Ascending aorta (tissue), 2 donors: Measurements from ENCODE around the gene MLLT3. TPM values are rescaled to one million over a fixed set of nuclear protein-coding genes. Genes with fewer than 3 reads are reported as not detected.

Experiments used
- DNase-seq, 2 donors: peaks; one replicate each; pipeline ENCODE4 v3.0.0-alpha.2; 2019; ENCODE audit warnings: low spot score in 2 of 2
- H3K27ac ChIP-seq, 2 donors: fragments of 200-600 bp; sonication (generic); one replicate each; pipeline ENCODE4 v1.5.1; 2016 to 2017; ENCODE audit warnings: mild to moderate bottlenecking in 1 of 2
- H3K27me3 ChIP-seq: fragments of 200-600 bp; sonication (generic); one replicate; pipeline ENCODE4 v1.5.1; 2017
- H3K36me3 ChIP-seq, 2 donors: fragments of 200-600 bp; sonication (generic); one replicate each; pipeline ENCODE4 v1.5.1; 2016
- H3K4me1 ChIP-seq, 2 donors: fragments of 200-600 bp; sonication (generic); one replicate each; pipeline ENCODE4 v1.5.1; 2016 to 2017; ENCODE audit warnings: mild to moderate bottlenecking in 1 of 2
- H3K4me3 ChIP-seq, 2 donors: fragments of 200-600 bp; sonication (generic); one replicate each; pipeline ENCODE4 v1.5.1; 2016 to 2017; ENCODE audit warnings: mild to moderate bottlenecking in 1 of 2
- H3K9me3 ChIP-seq, 2 donors: fragments of 200-600 bp; sonication (generic); one replicate each; pipeline ENCODE4 v1.5.1; 2016
- intact Hi-C: fragments of 100-400 bp; cut with DNase I; formaldehyde crosslinking; loops from one replicate; pipeline ENCODE4 v1.15.1; 2023
- total RNA-seq: library from RNA; depleted of rRNA; stranded (reverse); fragments of >200 nt; gene quantifications from one replicate; pipeline ENCODE4 v1.1.0, GENCODE V29; 2016
- TF ChIP-seq, protein P1 (sequence below), 3 experiments: fragments of 200-600 bp in 2 of 3; fragments of 450-650 bp in 1 of 3; sonication (generic) in 2 of 3; IDR thresholded peaks; one replicate each; pipeline ENCODE4 v1.5.1; 2016 to 2019; ENCODE audit warnings: antibody characterized with exemption in 3 of 3, mild to moderate bottlenecking in 1 of 3, moderate library complexity in 1 of 3

Gene MLLT3
- total RNA-seq, 1 donor from 2014 or later = 16.8 TPM

- H3K4me1 ChIP-seq = peaks cover 0 to 4% of the 10 kb centered on the region in 2 donors
- TF ChIP-seq, protein P1, sequence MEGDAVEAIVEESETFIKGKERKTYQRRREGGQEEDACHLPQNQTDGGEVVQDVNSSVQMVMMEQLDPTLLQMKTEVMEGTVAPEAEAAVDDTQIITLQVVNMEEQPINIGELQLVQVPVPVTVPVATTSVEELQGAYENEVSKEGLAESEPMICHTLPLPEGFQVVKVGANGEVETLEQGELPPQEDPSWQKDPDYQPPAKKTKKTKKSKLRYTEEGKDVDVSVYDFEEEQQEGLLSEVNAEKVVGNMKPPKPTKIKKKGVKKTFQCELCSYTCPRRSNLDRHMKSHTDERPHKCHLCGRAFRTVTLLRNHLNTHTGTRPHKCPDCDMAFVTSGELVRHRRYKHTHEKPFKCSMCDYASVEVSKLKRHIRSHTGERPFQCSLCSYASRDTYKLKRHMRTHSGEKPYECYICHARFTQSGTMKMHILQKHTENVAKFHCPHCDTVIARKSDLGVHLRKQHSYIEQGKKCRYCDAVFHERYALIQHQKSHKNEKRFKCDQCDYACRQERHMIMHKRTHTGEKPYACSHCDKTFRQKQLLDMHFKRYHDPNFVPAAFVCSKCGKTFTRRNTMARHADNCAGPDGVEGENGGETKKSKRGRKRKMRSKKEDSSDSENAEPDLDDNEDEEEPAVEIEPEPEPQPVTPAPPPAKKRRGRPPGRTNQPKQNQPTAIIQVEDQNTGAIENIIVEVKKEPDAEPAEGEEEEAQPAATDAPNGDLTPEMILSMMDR (IDR thresholded peaks at IDR 0.05) = no peak
- no peaks in the 10 kb centered on the region for H3K36me3 ChIP-seq
- no peaks in the 10 kb centered on the region for H3K27me3 ChIP-seq
- no peak overlapping the region for H3K4me3 ChIP-seq
- no peak for DNase-seq
- no peaks in the 10 kb centered on the region for H3K9me3 ChIP-seq
- intact Hi-C loops = no loop called here
- H3K27ac ChIP-seq = no peak overlapping the region
These were observed 60.2 kb downstream of the MLLT3 start for GRCh38 chr9:20562051-20562450.

GRCh38 chr9:20561531-20561930 is 60.8 kb downstream of the MLLT3 start:
- DNase-seq = no peak

DNA sequence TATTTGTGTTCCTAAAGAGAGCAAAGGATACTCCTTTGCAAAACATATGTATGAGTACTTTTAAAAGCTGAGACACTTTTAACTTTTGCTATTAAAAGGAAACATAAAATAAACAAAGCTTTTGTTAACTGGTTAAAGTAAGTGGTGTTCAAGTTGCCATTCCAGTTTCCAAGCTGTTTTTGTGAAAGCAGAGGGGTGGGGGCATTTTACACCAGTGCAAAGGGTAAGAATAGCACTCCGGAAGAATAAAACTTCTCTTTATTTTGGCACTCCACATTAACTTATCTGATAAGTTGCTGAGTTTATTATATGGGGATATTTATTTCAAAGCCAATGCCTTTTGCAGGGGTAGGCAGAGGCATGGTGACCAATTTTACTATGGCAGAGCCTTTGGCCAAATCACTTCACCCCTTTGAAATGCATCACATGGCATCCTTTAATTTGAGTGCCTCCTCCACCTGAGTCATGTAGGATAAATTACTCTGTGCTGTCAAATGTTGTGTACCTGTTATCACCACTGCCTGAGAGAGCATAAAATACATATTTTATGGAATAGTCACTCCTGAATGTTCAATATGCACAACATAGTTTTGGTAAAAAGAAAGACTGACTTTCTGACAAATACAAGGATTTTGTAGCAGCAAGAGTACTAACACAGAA is 62.9 kb downstream of the MLLT3 start:
- peaks cover 0 to 4% of the 10 kb centered on the region in 2 donors for H3K4me1 ChIP-seq
- no peaks in the 10 kb centered on the region for H3K27me3 ChIP-seq
- no peaks in the 10 kb centered on the region for H3K9me3 ChIP-seq
- intact Hi-C loops = no loop called here
- no peak for DNase-seq
- H3K36me3 ChIP-seq = no peaks in the 10 kb centered on the region
- H3K4me3 ChIP-seq = no peak overlapping the region
- TF ChIP-seq, protein P1 (IDR thresholded peaks at IDR 0.05) = no peak
- H3K27ac ChIP-seq = no peak overlapping the region

More at GRCh38 chr9:20561531-20561930, 60.8 kb downstream of the MLLT3 start:
- TF ChIP-seq, protein P1 (IDR thresholded peaks at IDR 0.05) = no peak
- intact Hi-C loops = no loop called here
- Histone ChIP-seq H3K4me1 (peaks cover 0 to 4% of the 10 kb centered on the region in 2 donors), H3K27ac (no peak overlapping the region), H3K4me3 (no peak overlapping the region), H3K9me3 (no peaks in the 10 kb centered on the region), H3K27me3 (no peaks in the 10 kb centered on the region), H3K36me3 (no peaks in the 10 kb centered on the region)

GRCh38 chr9:20558566-20559016 is 63.7 kb downstream of the MLLT3 start:
- Histone ChIP-seq H3K36me3 (no peaks in the 10 kb centered on the region), H3K4me1 (peaks cover 0 to 4% of the 10 kb centered on the region in 2 donors), H3K27me3 (no peaks in the 10 kb centered on the region), H3K27ac (no peak overlapping the region), H3K4me3 (no peak overlapping the region), H3K9me3 (no peaks in the 10 kb centered on the region)
- intact Hi-C loops = no loop called here
- no peak for DNase-seq
- TF ChIP-seq, protein P1 (IDR thresholded peaks at IDR 0.05) = no peak

DNA sequence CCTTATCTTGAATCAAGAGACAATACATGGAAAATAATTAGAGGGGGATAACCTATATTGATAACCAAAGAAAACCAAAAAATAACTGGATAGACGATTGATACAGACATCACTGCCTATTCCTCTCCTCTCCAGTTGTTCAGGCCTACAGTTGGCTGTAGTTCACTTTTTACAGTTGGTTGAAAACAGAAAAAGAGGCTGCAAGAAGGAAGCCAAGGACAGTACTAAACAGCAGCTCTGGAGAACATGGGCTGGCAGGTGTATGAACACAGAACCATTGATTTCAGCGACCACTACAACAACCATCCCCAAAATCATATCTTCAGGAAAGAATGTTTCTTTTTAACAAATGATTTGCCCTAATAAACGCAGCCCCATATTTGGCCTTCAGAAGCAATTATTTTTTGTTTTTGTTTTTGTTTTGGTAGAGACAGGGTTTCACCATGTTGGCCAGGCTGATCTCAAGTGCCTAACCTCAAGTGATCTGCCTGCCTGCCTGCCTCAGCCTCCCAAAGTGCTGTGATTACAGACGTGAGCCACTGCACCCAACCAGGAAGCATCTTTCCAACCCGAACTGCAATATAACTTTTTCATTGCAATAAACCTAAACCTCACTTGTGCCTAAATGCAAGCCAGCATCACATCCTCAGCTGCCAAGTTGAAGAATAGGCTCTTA is 64.3 kb downstream of the MLLT3 start:
- Histone ChIP-seq H3K36me3 (no peaks in the 10 kb centered on the region), H3K27ac (no peak overlapping the region)
- intact Hi-C loops = no loop called here

More for the DNA sequence above, 64.3 kb downstream of the MLLT3 start:
- peaks cover 0 to 8% of the 10 kb centered on the region in 2 donors for H3K4me1 ChIP-seq
- no peak overlapping the region for H3K4me3 ChIP-seq
- no peaks in the 10 kb centered on the region for H3K27me3 ChIP-seq
- TF ChIP-seq, protein P1 (IDR thresholded peaks at IDR 0.05) = no peak
- no peak for DNase-seq
- H3K9me3 ChIP-seq = no peaks in the 10 kb centered on the region
